HG02759 (cell line): Measurements from ENCODE around the gene MRC2.

Experiments used
- ATAC-seq: cut with Tn5 transposase; IDR thresholded peaks from one replicate; pipeline ENCODE4 v1.9.1; 2021; ENCODE audit warnings: mild to moderate bottlenecking, moderate library complexity; ENCODE audit not compliant: unreplicated experiment

The MRC2 gene

GRCh38 chr17:62717889-62718288 lies 90.4 kb downstream of the MRC2 start:
- ATAC-seq, result no peak

GRCh38 chr17:62718429-62718828 lies 91.0 kb downstream of the MRC2 start:
- ATAC-seq, result no peak

GRCh38 chr17:62719586-62719985 lies 92.1 kb downstream of the MRC2 start:
- ATAC-seq, result no peak

- ATAC-seq, result no peak
These were observed 92.8 kb downstream of the MRC2 start for GRCh38 chr17:62720126-62720850.

- ATAC-seq, result no peak
These were observed 95.2 kb downstream of the MRC2 start for GRCh38 chr17:62722625-62723024.

GRCh38 chr17:62723842-62724241 lies 96.4 kb downstream of the MRC2 start:
- no peak for ATAC-seq

GRCh38 chr17:62724398-62725146 lies 97.1 kb downstream of the MRC2 start:
- peak; percentile 91 for ATAC-seq

GRCh38 chr17:62725791-62726249 lies 98.3 kb downstream of the MRC2 start:
- no peak for ATAC-seq

- ATAC-seq, result no peak
These were observed 100.6 kb downstream of the MRC2 start for GRCh38 chr17:62727916-62728672.

GRCh38 chr17:62732125-62732524 lies 104.7 kb downstream of the MRC2 start:
- ATAC-seq, result no peak

- ATAC-seq, result no peak
These were observed 107.7 kb downstream of the MRC2 start for GRCh38 chr17:62735044-62735651.

GRCh38 chr17:62737513-62737912 lies 110.0 kb downstream of the MRC2 start:
- ATAC-seq, result no peak

GRCh38 chr17:62738281-62738680 lies 110.8 kb downstream of the MRC2 start:
- ATAC-seq, result no peak

- ATAC-seq, result no peak
These were observed 112.3 kb downstream of the MRC2 start for GRCh38 chr17:62739645-62740388.

- no peak for ATAC-seq
These were observed 113.8 kb downstream of the MRC2 start for GRCh38 chr17:62741290-62741689.
